Measurements from ENCODE around the gene TRIM25. TPM values are rescaled to one million over a fixed set of nuclear protein-coding genes. Genes with fewer than 3 reads are reported as not detected.

Gene TRIM25
- total and polyA plus RNA-seq, 2 experiments from 2014 or later, result 7.3 to 13.8 TPM

DNA sequence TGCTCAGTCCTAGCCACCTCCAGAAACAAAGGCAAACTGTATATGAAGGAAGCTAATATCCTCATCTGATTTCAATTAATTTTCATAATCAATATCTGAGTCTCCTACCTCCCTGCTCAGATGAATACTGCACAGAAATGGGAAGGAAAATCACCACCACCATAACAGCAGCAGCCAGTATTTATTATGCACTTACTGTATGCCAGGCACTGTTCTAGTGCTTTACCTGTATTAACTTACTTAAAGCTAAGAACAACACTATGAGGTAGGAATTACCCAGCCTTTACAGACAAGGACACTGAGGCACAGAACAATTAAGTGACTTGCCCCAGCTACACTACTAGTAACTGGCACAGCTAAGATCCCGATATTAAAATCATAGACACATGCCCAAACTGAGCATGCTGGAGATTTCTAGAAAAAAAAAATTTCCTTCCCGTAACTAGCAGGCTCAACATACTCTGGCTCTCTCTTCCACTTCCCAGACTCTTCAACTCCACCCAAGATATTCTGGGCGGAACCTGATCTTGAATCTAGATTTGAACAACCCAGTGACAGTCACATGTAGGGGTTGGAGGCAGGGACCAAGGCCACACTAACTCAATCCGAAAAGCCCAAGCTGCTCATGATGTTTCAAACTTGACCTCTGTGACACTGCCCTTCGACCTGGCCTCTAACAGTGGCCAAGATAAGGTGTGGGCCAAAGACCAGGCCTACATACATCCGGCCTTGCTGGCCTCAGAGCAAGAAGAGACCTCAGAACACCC is 3.9 kb downstream of the TRIM25 start:
- Histone ChIP-seq H3K4me3 (no peak overlapping the region), H3K9me3 (ENCODE audit: low read depth) (no peaks in the 10 kb centered on the region), H3K36me3 (peaks cover 4% of the 10 kb centered on the region), H3K27me3 (peaks cover 9% of the 10 kb centered on the region), H3K27ac (no peak overlapping the region), H3K4me1 (ENCODE audit: low read depth) (peaks cover 4% of the 10 kb centered on the region)
- TF ChIP-seq, protein P1, sequence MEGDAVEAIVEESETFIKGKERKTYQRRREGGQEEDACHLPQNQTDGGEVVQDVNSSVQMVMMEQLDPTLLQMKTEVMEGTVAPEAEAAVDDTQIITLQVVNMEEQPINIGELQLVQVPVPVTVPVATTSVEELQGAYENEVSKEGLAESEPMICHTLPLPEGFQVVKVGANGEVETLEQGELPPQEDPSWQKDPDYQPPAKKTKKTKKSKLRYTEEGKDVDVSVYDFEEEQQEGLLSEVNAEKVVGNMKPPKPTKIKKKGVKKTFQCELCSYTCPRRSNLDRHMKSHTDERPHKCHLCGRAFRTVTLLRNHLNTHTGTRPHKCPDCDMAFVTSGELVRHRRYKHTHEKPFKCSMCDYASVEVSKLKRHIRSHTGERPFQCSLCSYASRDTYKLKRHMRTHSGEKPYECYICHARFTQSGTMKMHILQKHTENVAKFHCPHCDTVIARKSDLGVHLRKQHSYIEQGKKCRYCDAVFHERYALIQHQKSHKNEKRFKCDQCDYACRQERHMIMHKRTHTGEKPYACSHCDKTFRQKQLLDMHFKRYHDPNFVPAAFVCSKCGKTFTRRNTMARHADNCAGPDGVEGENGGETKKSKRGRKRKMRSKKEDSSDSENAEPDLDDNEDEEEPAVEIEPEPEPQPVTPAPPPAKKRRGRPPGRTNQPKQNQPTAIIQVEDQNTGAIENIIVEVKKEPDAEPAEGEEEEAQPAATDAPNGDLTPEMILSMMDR (IDR thresholded peaks at IDR 0.05; ENCODE audit: low read depth, low read length), result no peak
- DNase-seq (ENCODE audit: low read depth in 1 of 2, low spot score in 1 of 2), result no peak

GRCh38 chr17:56908001-56908542 is 5.8 kb downstream of the TRIM25 start:
- H3K27ac ChIP-seq, result no peak overlapping the region
- no peaks in the 10 kb centered on the region for H3K9me3 ChIP-seq (ENCODE audit: low read depth)
- peaks cover 2% of the 10 kb centered on the region for H3K27me3 ChIP-seq
- peaks cover 4% of the 10 kb centered on the region for H3K36me3 ChIP-seq
- no peaks in the 10 kb centered on the region for H3K4me1 ChIP-seq (ENCODE audit: low read depth)
- TF ChIP-seq, protein P1 (IDR thresholded peaks at IDR 0.05; ENCODE audit: low read depth, low read length), result no peak
- DNase-seq (ENCODE audit: low read depth in 1 of 2, low spot score in 1 of 2), result no peak
- H3K4me3 ChIP-seq, result no peak overlapping the region

DNA sequence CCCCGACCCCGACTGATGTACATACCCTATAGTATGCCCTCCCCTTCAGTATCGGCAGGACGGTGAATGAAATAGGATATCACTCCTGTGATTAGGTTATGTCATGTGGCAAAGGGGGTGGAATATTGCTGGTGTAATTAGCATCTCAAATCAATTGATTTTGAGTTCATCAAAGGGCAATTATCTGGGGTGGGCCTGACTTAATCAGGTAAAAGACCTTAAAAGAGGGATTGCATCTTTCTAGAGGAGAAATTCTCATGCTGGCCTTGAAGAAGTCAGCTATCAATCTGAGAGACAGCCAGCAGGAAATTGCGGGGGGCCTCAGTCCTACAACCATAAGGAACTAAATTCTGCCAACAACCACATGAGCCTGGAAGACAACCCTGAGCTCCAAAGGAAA is 10.3 kb downstream of the TRIM25 start:
- TF ChIP-seq, protein P1 (IDR thresholded peaks at IDR 0.05; ENCODE audit: low read depth, low read length), result no peak
- H3K4me3 ChIP-seq, result no peak overlapping the region
- no peak for DNase-seq (ENCODE audit: low read depth in 1 of 2, low spot score in 1 of 2)
- H3K4me1 ChIP-seq (ENCODE audit: low read depth), result peaks cover 3% of the 10 kb centered on the region
- H3K27me3 ChIP-seq, result no peaks in the 10 kb centered on the region
- peaks cover 4% of the 10 kb centered on the region for H3K36me3 ChIP-seq
- no peaks in the 10 kb centered on the region for H3K9me3 ChIP-seq (ENCODE audit: low read depth)
- no peak overlapping the region for H3K27ac ChIP-seq

DNA sequence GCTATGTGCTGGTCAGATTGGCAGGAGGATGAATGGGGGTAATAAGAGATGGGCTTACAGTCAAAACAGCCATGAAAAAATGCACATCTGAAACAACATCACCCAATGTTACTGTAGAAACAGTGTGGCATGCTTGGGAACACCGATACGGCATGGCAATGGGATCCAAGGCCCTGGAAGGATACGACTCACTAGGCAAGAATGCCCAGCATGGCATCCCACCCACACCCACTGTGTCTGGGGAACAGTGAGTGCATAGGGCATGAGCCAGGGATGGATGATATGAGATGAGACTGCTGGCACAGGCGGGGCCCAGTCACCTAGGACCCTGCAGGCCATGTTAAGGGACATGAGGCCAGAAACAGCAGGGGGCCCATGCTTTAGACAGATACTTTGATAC is 11.5 kb downstream of the TRIM25 start:
- Histone ChIP-seq H3K4me3 (no peak overlapping the region), H3K9me3 (ENCODE audit: low read depth) (no peaks in the 10 kb centered on the region), H3K27me3 (no peaks in the 10 kb centered on the region), H3K27ac (no peak overlapping the region), H3K36me3 (peaks cover 4% of the 10 kb centered on the region), H3K4me1 (ENCODE audit: low read depth) (peaks cover 3% of the 10 kb centered on the region)
- TF ChIP-seq, protein P1 (IDR thresholded peaks at IDR 0.05; ENCODE audit: low read depth, low read length), result no peak
- peak in 1 of 2 donors; percentile 30 for DNase-seq (ENCODE audit: low read depth in 1 of 2, low spot score in 1 of 2)

- Histone ChIP-seq H3K27ac (no peak overlapping the region), H3K27me3 (no peaks in the 10 kb centered on the region), H3K36me3 (no peaks in the 10 kb centered on the region), H3K4me3 (no peak overlapping the region), H3K4me1 (ENCODE audit: low read depth) (peaks cover 6% of the 10 kb centered on the region), H3K9me3 (ENCODE audit: low read depth) (no peaks in the 10 kb centered on the region)
- TF ChIP-seq, protein P1 (IDR thresholded peaks at IDR 0.05; ENCODE audit: low read depth, low read length), result no peak
- no peak for DNase-seq (ENCODE audit: low read depth in 1 of 2, low spot score in 1 of 2)
Measured at GRCh38 chr17:56899403-56899802, 14.4 kb downstream of the TRIM25 start.
